ENCODE data around the gene P4HB.
A peak's percentile ranks its signal among the peaks of the same experiment; 100 is the strongest.

The P4HB gene

GRCh38 chr17:81859906-81860755 is at the start of gene P4HB:
TSS of gene P4HB (minus strand) at chr17:81860535. CDS start at chr17:81860471, 64 bp downstream.
- Histone ChIP-seq H3K36me3 (ENCODE audit: control insufficient read depth, insufficient read depth, low read length, severe bottlenecking) (peaks cover 35% of the 10 kb centered on the region), H3K4me1 (ENCODE audit: control insufficient read depth, insufficient read depth, low read length) (peaks cover 58% of the 10 kb centered on the region), H3K27me3 (replicated peaks; ENCODE audit: control insufficient read depth, insufficient read depth, low read length) (no peaks in the 10 kb centered on the region), H3K4me3 (ENCODE audit: low read length) (peak within 1 kb of the TSS; percentile 86), H3K9me3 (ENCODE audit: control insufficient read depth, low read length) (no peaks in the 10 kb centered on the region), H3K9ac (ENCODE audit: low read length) (peak within 1 kb of the TSS; percentile 92)
- DNase-seq (ENCODE audit: low read depth): no peak

DNA sequence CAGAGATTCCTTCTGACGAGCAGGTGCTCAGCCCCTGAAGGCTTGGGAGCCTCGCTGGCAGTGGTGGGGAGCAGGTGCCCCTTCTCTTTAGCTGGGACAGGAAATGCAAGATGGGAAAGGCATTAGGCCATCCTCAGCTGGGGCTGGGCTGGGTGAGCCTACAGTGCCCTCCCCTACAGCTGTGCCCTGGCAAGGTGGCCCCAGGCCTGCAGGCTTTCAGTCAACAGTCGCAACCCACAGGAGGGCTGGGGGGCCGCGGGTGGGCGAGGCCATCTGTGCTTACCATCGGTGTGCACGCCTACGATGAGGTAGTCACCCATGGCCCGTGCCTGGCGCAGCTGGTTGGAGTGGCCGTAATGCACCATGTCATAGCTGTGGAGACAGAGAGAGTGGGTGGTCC is 48.9 kb upstream of the P4HB start:
- Histone ChIP-seq H3K27me3 (replicated peaks; ENCODE audit: control insufficient read depth, insufficient read depth, low read length) (no peaks in the 10 kb centered on the region), H3K36me3 (ENCODE audit: control insufficient read depth, insufficient read depth, low read length, severe bottlenecking) (peaks cover 69% of the 10 kb centered on the region), H3K9ac (ENCODE audit: low read length) (peak overlapping the region; percentile 93), H3K4me1 (ENCODE audit: control insufficient read depth, insufficient read depth, low read length) (peaks cover 13% of the 10 kb centered on the region), H3K9me3 (ENCODE audit: control insufficient read depth, low read length) (no peaks in the 10 kb centered on the region), H3K4me3 (ENCODE audit: low read length) (peak overlapping the region; percentile 95)
- DNase-seq (ENCODE audit: low read depth): no peak

GRCh38 chr17:81908793-81909192 is 48.5 kb upstream of the P4HB start:
- Histone ChIP-seq H3K27me3 (replicated peaks; ENCODE audit: control insufficient read depth, insufficient read depth, low read length) (no peaks in the 10 kb centered on the region), H3K9me3 (ENCODE audit: control insufficient read depth, low read length) (no peaks in the 10 kb centered on the region), H3K4me3 (ENCODE audit: low read length) (no peak overlapping the region), H3K36me3 (ENCODE audit: control insufficient read depth, insufficient read depth, low read length, severe bottlenecking) (peaks cover 69% of the 10 kb centered on the region), H3K9ac (ENCODE audit: low read length) (no peak overlapping the region), H3K4me1 (ENCODE audit: control insufficient read depth, insufficient read depth, low read length) (peaks cover 13% of the 10 kb centered on the region)
- no peak for DNase-seq (ENCODE audit: low read depth)

DNA sequence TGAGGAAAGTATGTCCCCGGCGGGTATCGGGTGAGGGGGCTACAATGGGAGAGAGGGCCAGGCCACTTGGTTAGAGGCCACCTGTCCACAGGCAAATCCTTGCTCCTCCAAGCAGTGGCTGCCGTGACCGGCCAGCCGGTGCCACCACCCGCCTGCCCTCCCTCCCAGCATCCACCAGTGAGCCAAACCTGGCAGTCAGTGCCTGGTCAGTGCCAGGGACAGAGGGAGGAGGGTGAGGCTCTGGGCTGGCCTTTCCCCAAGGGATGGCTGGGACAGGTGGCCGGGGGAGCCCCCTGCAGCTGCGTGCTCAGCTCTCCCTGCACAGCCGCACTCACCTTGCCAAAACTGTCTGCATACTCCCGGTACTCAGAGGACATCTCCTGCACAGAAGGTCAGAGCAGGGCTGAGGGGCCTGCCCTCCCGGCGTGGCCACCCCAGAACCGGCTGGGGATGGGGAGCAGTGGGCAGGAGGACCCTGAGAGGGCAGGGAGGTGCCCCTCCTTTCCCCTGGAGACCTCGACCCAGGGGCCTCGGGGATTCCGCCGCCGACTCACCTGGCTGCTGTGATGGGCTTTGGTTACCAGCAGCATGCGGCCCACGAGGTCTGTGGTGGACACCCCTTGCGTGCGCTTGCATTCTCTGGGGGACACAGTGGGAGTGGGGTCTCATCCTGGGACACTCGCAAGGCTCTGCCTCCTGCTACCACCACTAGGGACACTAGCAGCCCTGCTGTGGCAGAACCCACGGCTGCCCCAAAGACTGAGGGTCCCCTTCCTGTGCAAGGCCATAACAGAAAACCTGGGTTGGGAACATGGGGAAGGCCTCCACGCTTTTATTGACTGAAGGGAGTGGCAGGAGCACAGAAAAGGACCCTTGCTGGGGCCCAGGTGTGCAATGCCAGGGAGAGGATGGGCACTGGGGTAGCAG is 47.1 kb upstream of the P4HB start:
- no peak for DNase-seq (ENCODE audit: low read depth)
- Histone ChIP-seq H3K4me3 (ENCODE audit: low read length) (no peak overlapping the region), H3K4me1 (ENCODE audit: control insufficient read depth, insufficient read depth, low read length) (peaks cover 13% of the 10 kb centered on the region), H3K36me3 (ENCODE audit: control insufficient read depth, insufficient read depth, low read length, severe bottlenecking) (peaks cover 62% of the 10 kb centered on the region), H3K27me3 (replicated peaks; ENCODE audit: control insufficient read depth, insufficient read depth, low read length) (no peaks in the 10 kb centered on the region), H3K9me3 (ENCODE audit: control insufficient read depth, low read length) (no peaks in the 10 kb centered on the region), H3K9ac (ENCODE audit: low read length) (no peak overlapping the region)

DNA sequence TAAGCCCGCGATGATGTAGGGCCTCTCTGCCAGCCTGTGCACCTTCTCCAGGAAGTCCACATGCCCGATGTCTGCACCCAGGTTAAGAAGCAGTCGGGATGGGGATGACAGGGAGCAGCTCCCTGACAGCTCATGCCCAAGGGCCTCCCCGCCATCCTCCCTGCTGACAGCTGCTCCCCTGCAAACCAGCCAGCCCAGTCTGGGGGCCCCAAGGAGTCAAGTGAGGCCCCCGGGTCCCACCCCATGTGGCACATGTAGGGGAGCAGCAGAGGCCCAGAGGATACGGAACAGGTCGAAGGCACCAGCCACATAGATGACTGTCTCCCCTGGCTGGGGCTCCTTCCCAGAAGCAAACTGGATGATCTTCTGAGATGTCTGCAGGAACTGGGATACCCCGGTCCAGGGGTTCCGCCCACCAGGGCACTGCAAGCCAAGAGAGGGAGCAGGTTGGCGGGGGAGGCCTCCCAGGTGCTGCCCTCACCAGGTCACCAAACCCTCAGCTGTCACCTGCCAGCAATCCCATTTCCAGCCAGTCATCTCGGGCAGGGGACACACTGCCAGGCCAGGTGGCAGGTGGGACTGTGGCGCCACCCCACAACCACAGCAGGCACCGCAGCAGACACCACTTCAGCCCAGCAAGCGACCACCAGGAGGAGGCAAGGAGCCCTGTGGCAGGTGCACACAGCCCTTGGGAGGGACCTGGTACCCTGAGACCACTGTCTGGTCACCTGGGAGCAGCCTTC is 46.3 kb upstream of the P4HB start:
- Histone ChIP-seq H3K9ac (ENCODE audit: low read length) (no peak overlapping the region), H3K27me3 (replicated peaks; ENCODE audit: control insufficient read depth, insufficient read depth, low read length) (no peaks in the 10 kb centered on the region), H3K4me1 (ENCODE audit: control insufficient read depth, insufficient read depth, low read length) (peaks cover 13% of the 10 kb centered on the region), H3K9me3 (ENCODE audit: control insufficient read depth, low read length) (no peaks in the 10 kb centered on the region), H3K4me3 (ENCODE audit: low read length) (no peak overlapping the region), H3K36me3 (ENCODE audit: control insufficient read depth, insufficient read depth, low read length, severe bottlenecking) (peaks cover 57% of the 10 kb centered on the region)
- DNase-seq (ENCODE audit: low read depth): no peak

DNA sequence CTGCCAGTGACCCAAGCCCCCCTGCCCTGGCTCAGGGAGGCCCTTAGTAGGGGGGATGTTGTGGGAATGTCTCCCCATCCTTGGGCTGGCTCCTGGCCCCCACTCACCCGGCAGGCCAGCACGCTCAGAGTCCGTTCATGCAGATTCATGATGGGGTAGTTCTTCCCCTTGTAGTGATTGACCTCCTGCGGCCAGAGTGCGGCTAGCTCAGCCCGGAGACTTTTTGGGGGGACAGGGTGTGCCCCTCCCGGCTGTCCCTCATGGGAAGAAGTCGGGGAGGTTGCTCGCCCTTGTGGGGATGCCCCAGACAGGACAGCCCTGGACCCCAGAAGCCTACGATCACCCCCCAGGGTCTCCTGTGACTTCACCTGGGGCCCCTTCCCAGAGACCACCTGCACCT is 45.7 kb upstream of the P4HB start:
- no peaks in the 10 kb centered on the region for H3K27me3 ChIP-seq (replicated peaks; ENCODE audit: control insufficient read depth, insufficient read depth, low read length)
- H3K9ac ChIP-seq (ENCODE audit: low read length): no peak overlapping the region
- H3K9me3 ChIP-seq (ENCODE audit: control insufficient read depth, low read length): no peaks in the 10 kb centered on the region
- peaks cover 13% of the 10 kb centered on the region for H3K4me1 ChIP-seq (ENCODE audit: control insufficient read depth, insufficient read depth, low read length)
- DNase-seq (ENCODE audit: low read depth): no peak
- H3K4me3 ChIP-seq (ENCODE audit: low read length): no peak overlapping the region
- peaks cover 57% of the 10 kb centered on the region for H3K36me3 ChIP-seq (ENCODE audit: control insufficient read depth, insufficient read depth, low read length, severe bottlenecking)

DNA sequence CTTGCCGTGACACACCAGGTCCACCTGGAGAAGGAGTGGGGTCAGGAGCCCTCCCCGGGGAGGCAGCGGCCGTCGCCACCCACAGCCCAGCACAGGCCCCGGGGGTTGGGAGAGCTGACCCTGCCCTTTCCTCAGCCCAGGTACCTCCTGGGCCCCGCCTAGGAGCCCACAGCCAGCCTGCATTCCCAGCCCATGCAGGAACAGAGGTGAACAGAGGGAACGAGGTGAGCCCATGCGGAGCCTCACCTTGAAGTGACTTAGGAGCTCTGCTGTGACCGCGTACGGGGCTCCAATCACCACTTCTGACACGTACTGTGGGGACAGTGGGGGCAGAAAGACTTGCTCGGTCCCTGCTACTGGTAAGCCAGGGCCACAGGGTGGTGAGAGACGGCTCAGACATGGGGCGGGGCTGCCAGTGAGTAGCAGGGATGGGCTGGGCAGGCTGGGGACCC is 45.1 kb upstream of the P4HB start:
- DNase-seq (ENCODE audit: low read depth): no peak
- no peaks in the 10 kb centered on the region for H3K9me3 ChIP-seq (ENCODE audit: control insufficient read depth, low read length)
- no peaks in the 10 kb centered on the region for H3K27me3 ChIP-seq (replicated peaks; ENCODE audit: control insufficient read depth, insufficient read depth, low read length)
- H3K36me3 ChIP-seq (ENCODE audit: control insufficient read depth, insufficient read depth, low read length, severe bottlenecking): peaks cover 57% of the 10 kb centered on the region
- H3K4me3 ChIP-seq (ENCODE audit: low read length): no peak overlapping the region
- no peak overlapping the region for H3K9ac ChIP-seq (ENCODE audit: low read length)
- peaks cover 13% of the 10 kb centered on the region for H3K4me1 ChIP-seq (ENCODE audit: control insufficient read depth, insufficient read depth, low read length)

DNA sequence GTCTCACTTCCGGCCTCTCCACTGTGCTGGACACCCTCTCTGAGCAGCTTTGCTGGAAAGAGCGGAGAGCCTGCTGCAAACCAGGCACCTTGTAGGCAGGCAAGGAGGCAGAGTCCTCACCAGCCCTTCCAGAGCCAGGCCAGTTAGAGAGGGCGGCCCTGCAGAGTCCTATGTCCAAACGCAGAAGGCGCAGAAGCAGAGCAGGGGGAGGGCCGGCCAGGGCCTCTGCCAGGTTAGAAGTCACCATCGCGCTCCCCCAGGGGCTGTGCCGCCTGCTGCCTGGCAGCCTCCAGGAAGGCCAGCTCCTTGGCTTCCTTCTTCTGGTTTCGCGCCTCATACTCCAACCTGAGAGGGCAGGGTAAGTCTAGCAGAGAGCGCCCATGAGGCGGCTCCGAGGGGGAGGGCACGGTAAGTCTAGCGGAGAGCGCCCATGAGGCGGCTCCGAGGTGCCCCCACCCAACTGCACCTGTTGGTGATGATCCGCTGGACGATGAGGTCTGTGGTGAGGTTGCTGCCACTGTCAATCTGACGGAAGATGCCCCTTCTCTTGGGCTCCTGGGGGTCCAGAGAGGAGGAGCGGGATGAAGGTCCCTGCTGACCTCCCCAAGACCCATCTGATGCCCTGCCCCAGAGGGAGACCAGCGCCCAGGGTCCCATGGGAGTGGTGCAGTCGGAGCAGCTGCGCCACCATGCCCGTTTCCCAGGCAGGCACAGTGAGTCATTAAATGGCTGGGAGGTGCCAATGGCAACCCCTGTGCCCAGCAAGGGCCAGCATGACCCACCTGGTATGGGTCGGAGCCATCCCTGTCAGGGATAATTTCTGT is 44.5 kb upstream of the P4HB start:
- no peaks in the 10 kb centered on the region for H3K9me3 ChIP-seq (ENCODE audit: control insufficient read depth, low read length)
- peaks cover 8% of the 10 kb centered on the region for H3K4me1 ChIP-seq (ENCODE audit: control insufficient read depth, insufficient read depth, low read length)
- peaks cover 57% of the 10 kb centered on the region for H3K36me3 ChIP-seq (ENCODE audit: control insufficient read depth, insufficient read depth, low read length, severe bottlenecking)
- no peak for DNase-seq (ENCODE audit: low read depth)
- H3K9ac ChIP-seq (ENCODE audit: low read length): no peak overlapping the region
- H3K27me3 ChIP-seq (replicated peaks; ENCODE audit: control insufficient read depth, insufficient read depth, low read length): no peaks in the 10 kb centered on the region
- no peak overlapping the region for H3K4me3 ChIP-seq (ENCODE audit: low read length)

DNA sequence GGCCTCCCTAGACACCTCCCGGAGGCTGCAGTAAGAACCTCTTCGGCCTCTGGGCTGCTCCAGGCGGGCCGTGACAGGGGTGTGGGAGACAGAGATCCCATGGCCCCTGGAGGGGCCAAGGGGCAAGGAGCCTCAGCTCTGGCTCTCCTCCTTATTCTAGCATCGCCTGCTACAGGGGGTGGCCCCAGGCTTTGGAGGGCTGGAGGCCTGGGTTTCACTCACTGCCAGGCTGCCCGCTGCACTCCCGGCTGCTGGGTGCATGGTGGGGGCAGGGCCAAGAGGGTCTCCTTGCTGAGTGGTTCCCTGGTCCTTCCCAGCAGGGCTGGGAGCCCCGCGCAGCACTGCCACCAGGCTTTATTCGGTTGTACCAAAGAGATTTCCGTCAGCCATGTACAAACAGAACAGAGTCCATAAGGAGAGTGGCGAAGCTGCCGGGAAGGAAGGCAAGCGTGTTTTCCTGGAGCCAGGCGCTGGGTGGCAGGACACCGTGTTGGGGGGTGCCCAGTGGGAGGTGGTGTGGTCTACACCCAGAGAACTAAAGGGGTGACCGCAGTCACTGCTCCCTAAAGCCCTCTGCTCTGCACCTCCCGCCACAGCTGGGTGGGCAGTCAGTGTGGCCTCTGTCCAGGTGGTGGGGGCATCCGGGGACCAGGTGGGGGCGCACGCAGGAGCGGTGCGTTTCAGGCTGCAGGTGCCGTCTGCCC is 43.7 kb upstream of the P4HB start:
- Histone ChIP-seq H3K4me1 (ENCODE audit: control insufficient read depth, insufficient read depth, low read length) (peaks cover under 1% of the 10 kb centered on the region), H3K9ac (ENCODE audit: low read length) (no peak overlapping the region), H3K27me3 (replicated peaks; ENCODE audit: control insufficient read depth, insufficient read depth, low read length) (no peaks in the 10 kb centered on the region), H3K9me3 (ENCODE audit: control insufficient read depth, low read length) (no peaks in the 10 kb centered on the region), H3K36me3 (ENCODE audit: control insufficient read depth, insufficient read depth, low read length, severe bottlenecking) (peaks cover 54% of the 10 kb centered on the region), H3K4me3 (ENCODE audit: low read length) (no peak overlapping the region)
- DNase-seq (ENCODE audit: low read depth): no peak

DNA sequence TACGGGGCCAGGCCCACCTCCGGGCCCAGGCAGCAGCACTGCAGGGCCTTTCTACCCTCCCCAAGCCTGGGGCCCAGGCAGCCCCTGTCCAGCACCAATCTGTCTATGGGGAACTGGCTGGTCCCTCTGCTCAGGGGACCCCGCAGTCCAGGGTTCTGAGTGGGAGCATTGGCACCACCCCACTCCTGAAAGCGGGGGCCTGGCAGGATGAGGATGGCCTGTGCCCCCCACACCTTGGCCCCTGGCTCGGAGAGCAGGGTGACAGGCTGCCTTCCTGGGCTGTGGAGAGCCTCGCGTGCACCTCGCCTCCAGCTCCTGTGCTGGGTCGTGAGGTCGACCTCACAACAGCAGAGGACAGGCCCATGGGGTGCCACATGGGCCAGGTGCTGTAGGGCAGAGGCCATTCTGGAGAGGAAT is 43.1 kb upstream of the P4HB start:
- H3K36me3 ChIP-seq (ENCODE audit: control insufficient read depth, insufficient read depth, low read length, severe bottlenecking): peaks cover 53% of the 10 kb centered on the region
- DNase-seq (ENCODE audit: low read depth): no peak

More for the DNA sequence above, 43.1 kb upstream of the P4HB start:
- Histone ChIP-seq H3K9ac (ENCODE audit: low read length) (no peak overlapping the region), H3K4me3 (ENCODE audit: low read length) (no peak overlapping the region), H3K27me3 (replicated peaks; ENCODE audit: control insufficient read depth, insufficient read depth, low read length) (no peaks in the 10 kb centered on the region), H3K9me3 (ENCODE audit: control insufficient read depth, low read length) (no peaks in the 10 kb centered on the region), H3K4me1 (ENCODE audit: control insufficient read depth, insufficient read depth, low read length) (peaks cover 3% of the 10 kb centered on the region)
